GM19023 (cell line): ENCODE results near the gene IL4R.
"Not testable (repeated sequence)": the region's sequence is repeated elsewhere in the genome, so short reads cannot be mapped to it uniquely, and the experiment has no call there.

ENCODE experiments used
- ATAC-seq: cut with Tn5 transposase; IDR thresholded peaks from one replicate; pipeline ENCODE4 v1.9.1; 2021; ENCODE audit warnings: mild to moderate bottlenecking, moderate library complexity; ENCODE audit not compliant: unreplicated experiment

IL4R gene

DNA sequence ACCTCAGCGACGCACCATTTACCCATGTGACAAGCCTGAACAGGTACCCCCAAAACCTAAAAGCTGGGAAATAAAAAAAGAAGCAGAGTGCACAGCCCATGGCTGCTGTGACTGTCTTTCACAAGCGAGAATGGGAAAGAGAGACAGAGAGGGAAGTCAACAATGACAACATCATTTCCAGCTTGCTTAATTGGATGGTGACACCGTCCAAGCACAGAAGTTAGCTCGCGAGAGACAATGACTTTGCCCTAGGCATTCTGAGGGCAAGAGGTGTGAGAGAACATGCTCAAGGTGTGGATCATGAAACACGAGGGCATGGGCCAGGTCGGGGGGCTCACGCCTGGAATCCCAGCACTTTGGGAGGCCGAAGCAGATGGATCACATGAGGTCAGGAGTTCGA, 25.9 kb upstream of the IL4R start:
- ATAC-seq: no peak

DNA sequence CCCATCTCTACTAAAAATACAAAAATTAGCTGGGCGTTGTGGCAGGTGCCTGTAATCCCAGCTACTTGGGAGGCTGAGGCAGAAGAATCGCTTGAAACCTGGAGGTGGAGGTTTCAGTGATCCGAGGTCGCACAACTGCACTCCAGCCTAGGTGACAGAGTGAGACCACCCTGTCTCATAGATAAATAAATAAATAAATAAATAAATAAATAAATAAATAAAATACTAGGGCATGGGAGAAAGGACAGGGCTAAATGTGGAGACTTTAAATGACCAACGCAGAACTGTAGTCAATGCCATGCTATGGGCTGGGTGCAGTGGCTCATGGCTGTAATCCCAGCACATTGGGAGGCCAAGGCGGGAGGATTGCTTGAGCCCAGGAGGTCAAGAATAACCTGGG, 25.5 kb upstream of the IL4R start:
- ATAC-seq: not testable (repeated sequence)

DNA sequence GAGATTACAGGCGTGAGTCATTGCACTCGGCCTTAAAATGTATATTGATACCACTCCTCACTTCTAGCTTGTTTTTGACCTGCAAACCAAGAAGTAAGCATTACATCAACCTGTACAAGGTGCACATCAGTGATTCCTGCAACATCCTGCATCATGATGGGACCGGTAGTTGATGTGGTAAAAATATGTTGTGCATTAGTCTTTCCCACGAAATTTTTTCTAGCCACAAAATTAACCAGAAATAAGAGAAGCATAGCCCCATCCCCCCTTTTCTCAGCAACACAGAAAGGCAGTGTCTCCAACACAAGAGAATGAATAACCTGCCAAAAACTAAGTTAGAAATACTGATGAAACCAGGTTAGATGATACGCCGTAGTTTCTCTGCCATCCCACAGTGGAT, 24.1 kb upstream of the IL4R start:
- ATAC-seq: no peak

DNA sequence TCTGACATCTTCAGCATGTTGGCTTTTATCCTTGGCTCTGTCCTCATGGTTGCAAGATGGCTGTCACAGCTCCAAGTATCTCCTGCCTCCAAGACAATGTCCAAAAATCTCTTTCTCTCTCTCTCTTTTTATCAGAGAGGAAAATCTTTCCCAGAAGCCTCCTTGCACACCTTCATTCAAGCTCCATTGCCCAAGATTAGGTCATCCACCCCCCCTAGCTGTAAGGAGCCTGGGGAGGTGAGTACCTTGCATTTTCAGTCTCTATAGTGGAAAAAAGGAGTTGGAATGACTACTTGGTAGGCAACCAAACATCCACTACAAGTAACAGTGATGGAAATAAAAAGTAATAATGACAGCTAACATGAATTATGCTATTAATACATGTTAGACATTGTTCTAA, 23.2 kb upstream of the IL4R start:
- no peak for ATAC-seq

DNA sequence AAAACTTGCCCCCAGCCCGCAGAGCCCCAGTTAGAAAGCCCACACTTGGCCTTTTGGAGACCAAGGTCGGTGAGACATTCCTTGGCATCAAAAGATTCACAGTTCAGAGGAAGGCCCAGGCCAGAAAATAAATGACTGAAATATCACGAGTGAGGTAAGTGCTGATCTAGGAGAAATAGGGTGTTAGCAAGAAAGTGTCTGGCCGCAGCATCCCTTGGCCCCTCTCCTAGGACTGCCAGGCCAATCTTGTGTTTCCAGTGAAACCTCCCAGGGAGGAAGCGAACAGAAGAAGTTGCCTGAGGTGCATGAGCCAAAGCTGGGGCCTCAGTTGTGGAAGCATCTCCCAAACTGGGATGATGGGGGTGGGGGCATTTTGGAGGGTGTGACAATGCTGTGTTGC, 22.7 kb upstream of the IL4R start:
- ATAC-seq: no peak

DNA sequence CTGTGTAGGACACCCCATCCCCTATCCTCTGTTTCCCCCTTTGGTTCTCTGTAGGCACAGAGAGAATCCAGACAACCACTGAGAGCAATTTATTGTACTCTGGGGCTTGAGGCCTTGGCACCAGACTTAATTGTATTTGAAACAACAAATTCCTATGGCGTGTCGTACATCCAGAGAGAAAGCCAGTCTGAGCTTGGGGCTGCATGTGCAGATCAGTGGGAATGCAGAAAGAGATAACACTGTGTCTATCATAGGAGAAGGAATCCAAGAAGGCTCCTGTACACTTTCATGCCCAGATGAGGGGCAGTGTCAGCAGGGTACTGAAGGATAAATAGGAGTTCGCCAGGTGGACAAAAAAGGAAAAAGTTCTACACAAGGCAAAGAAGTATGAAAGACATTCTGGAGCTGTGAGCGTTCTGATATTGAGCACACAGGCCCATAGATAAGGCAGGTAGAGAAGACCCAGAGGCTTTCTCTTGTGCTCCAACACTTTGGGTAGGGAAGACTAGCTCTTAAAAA, 22.0 kb upstream of the IL4R start:
- no peak for ATAC-seq

DNA sequence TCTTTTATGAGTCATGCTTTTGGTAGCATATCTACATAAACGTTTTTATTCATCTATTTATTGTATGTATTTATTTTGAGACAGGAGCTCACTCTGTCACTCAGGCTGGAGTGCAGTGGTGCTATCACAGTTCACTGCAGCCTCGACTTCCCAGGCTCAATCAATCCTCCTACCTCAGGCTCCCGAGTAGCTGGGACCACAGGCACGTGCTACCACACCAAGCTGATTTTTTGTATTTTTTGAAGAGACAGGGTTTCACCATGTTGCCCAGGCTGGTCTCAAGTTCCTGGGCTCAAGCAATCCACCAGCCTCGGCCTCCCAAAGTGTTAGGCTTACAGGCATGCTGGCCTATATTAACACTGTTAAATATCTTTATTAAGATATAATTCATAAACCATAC, 20.4 kb upstream of the IL4R start:
- ATAC-seq: no peak

DNA sequence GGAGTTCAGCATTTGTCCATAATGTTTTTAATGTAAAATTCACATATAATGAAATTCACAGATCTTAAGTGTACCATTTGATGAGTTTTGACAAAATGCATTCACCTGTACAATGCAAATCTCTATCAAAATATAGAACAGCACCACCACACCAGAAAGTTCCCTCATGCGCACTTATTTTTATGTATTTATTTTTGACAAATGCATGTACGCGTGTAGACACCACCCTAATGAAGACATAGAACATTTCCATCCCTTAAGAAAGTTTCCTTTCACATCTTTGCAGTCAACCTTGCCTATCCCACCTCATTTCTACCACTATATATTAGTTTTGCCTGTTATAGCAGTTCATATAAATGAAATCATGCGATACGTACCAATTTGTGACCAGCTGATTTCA, 15.6 kb upstream of the IL4R start:
- no peak for ATAC-seq

DNA sequence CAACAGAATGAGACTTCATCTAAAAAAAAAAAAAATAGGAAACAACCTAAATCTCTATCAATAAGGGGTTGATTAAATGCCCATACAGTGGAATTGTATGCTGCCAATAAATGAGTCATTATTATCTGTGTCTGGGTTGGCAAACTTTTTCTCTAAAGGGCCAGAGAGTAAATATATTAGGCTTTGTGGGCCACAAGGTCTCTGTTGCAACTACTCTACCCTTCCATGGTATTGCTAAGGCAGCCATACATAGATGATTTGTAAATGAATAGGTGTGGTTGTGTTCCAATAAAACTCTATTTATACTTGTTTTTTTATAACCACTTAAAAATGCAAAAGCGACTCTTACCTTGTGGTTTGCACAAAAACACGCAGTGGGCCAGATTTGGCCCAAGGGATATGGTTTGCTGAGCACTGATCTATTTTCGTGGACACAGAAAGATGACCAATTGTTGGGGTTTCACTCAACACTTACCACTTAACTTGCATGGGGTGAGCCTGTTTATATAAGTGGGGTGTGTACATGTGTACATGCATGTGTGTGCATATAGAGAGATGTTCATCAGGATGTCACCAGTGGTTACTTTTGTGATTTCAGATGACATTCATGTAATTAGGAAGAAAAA, 12.4 kb upstream of the IL4R start:
- ATAC-seq: peak; percentile 52

DNA sequence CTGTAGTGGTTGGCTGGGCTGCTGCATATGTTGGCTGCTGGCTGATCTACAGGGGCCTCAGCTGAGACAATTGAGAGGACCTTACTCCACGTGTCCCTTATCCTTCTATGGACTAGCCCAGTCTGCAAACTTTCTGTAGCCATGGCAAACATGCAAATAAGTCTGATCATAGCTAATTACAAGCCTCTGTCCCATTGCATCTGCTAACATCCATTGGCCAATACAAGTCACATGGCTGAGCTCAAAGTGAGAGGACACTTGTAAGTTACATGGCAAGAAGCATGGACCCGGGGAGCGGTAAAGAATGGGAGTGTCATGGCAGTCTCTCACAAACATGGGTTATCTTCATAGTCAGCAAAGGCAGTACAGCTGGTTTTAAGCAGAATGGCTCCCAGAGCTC, 11.6 kb upstream of the IL4R start:
- ATAC-seq: no peak

DNA sequence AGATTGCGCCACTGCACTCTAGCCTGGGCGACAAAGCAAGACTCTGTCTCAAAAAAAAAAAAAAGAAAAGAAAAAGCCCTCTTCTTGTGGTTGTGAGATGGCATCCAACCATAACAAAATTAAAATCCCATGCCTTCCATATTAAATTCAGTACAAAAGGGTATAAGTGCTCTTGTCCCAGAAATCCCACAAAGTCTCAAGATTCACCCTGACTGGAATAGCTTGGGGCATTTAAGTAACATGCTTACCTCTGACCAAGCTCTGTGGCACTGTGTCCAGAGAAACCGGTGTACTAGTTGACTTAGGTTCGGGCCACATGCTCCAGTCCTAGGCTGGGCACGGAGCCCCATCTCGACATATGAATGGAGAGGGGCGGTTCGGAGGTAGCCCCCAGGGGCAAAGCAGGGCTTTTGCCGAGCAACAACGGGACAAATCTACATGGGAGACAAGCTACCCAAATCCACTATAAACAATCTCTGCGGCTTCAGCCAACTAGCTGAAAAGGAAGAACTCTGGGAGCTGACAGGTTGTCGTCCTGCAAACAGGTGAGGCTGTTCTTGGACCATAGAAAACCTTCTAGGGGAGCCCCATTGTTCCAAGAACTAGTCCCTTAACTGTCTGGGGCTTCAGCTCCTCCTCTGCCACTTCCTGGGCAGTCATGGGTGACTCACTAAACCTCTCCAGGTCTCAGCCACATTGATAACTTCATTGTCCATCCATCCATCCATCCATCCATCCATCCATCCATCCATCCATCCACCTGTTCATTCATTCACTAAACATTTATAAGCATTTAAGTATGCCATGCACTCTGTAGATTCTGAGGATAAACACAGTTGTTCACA, 10.3 kb upstream of the IL4R start:
- ATAC-seq: no peak

DNA sequence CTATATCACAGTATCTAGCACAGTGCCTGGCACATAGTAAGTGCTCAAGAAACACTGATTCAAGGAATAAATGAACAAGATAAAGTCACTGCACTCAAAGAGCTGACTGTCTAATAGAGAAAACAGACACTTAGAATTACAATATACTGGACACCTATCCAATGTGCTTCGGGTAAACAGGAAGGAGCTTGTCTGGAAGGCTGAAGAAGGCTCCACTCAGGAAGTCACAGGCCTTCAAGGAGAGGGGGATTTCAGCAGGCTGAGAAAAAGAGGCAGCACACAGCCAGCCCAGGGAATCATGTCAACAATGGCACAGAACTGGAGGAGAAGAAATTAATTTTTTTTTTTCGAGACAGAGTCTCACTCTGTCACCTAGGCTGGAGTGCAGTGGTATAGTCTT, 9.7 kb upstream of the IL4R start:
- ATAC-seq: no peak

DNA sequence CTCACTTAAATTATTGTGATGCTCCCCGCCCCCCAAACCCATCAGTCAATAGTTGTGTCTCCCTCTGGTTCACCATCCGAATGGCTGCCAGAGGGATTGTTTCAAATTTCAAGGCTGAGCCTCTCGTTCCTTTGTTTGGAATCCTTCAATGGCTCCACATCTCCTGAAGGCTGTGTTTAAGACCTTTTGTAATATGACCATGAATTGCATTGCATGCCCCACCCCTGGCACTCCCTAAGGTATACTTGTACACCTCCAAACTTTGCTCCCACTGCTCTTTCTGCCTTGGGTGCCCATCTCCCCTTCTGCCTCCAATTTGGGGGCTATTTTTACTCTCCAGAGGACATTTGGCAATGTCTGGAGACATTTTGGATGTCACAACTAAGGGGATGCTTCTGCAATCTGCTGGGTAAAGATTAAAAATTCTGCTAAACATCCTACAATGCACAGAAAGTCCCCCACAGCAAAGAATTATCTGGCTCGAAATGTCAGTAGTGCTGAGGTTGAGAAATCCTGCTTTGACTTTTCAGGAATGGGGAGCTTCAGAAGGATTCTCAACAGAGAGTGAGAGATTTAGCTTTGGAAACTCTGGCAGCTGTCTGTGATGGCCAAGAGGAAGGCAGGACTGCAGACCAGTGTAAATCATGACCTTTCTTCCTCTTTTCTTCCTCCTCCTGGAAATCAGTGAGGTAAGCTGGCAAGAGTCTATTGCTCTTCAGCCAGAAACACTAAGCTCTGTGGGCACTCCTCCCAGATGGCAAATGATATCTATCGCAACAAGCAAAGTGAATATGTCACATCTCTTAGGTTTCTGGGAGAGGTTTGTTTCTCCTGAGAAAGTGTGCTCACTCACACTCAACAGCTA, 8.7 kb upstream of the IL4R start:
- no peak for ATAC-seq

DNA sequence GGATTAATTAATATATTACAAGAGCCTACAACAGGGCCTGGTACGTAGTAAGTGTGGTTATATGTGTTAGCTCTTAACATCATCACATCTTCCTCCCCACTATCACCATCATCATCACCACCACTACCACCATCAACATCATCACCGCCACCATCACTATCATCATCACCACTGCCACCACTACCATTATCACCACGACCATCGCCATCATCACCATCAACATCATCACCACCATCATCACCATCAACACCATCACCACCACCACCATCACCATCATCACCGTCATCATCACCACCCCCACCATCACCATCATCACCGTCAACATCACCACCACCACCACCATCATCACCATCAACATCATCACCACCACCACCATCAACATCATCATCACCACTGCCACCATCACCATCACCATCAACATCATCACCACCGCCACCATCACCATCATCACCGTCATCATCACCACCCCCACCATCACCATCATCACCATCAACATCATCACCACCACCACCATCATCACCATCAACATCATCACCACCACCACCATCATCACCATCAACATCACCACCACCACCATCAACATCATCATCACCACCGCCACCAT, 7.8 kb upstream of the IL4R start:
- ATAC-seq: no peak

DNA sequence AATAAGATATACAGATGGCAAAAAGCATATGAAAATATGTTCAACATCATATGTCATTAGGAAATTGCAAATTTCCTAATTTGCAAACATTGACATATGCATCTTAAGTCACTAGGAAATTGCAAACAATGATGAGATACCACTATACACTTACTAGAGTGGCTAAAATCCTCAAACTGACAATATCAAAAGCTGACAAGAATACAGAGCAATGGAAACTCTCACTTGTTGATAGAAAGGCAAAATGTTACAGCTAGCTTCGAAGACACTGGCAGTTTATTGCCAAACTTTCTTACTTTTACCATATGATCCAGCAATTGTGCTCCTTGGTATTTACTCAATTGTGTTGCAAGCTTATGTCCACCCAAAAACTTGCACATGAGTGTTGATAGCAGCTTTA, 5.0 kb upstream of the IL4R start:
- no peak for ATAC-seq

DNA sequence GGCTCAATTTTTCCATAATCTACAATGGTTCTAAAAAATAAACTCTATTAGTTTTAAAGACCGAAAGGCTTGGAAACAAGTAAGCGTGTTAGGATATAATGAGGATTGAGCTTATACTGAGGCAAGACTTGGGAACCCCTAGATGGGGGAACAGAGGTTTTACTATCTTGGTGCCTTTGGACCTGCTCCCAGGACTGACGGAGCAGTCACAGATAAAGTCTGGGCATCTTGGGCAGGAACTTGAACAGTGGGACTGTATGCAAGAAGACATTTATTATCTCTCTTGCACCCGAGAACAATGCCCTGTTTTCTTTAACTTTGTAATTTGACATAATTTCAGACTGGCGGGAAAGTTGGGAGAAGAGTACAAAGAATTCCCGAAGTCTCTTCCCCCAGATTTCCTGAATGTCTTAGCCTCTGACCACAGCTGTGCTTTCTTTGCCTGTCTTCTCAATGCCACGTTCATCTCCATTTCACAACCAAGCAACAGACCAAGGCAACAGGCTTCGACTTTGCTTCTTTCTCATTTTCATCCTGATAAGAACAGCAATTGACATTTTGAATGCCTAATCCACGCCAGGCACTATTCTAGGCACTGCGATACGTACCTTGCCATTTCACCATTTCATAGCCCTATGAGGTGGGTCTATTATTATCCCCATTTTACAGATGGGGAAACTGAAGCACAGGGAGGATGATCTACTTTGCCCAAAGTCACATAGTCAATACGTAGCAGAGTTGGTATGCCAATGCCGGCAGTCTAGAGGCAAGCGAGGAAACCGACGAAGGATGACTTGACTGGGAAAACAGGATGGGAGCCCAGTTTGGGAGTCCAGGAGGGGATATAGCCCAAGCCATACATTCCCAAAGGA, 3.0 kb upstream of the IL4R start:
- ATAC-seq: no peak

DNA sequence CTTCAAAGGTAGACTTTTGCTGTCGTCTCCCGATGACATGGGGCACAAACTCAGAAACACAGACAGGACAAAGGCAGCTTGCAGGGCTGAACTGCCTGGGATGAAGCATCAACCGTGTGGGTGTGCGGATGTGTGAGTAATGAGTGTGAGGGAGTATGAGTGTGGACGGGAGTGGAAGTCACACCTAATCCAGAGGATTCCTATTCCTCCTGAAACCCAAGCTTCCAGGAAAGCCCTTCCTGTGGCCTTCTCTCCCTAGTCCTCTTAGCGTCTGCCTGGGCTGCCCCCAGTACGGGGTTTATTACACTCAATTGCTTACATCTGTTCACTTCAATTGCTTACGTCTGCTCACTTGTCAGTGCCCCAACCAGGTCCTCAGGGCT, 2.3 kb upstream of the IL4R start:
- ATAC-seq: no peak

DNA sequence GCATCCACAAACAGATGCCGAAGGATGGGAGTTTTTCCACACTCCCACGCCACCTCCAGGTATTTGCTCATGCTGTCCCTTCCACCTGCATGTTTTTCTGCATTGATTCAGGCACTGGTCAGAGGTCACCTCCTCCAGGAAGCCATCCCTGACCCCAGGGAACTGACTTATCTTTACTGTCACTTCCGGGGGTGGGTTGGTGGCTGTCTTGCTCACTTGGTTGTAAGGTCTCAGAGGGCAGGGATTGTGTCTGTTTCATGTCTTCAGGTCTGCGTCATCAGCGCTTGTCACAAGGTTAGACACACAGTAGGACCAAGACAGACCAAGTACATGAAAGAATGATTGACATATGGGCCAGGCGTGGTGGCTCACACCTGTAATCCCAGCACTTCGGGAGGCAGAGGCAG, 1.9 kb upstream of the IL4R start:
- no peak for ATAC-seq

DNA sequence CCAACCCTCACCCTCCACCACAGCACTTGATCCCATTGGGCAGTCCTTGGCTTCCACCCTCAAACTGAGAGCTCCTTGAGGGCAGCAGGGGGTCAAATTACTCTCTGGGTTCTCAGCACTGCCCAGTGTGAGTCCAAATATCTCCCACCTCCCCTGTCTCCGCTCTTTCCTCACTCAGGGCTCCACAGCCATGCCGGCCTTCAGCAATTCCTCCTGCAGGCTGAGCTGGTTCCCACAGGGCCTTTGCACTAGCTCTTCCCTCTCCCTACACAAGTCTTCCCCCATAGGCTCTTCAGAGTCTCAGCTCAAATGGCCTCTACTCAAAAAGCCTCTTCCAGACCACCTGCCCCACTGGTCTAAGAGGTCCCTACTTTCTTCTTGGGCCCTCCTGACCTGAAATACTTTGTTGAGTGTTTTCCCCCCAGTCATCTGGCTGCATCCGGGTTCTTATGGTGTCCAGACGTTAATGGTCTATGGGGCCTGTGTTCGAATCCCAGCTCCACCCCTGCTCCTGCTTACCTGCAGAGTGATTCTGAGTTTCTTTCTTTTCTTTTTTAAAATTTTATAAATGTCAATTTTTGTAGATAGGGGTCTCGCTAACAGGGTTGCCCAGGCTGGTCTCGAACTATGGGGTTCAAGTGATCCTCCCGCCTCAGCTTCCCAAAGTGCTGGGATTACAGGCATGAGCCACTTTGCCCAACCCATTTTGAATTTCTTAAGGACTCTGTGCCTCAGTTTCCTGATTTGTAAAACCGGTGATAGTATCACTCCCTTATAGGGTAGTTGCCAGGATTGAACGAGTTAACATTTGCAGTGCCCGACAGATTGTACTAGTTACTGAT, 973 bp upstream of the IL4R start:
- ATAC-seq: no peak
